Stimulated activated CD4-positive, alpha-beta T cell treated with anti-CD3 and anti-CD28 coated beads, Interleukin-2, amount 100 ng/mL, for 48 hours (primary cell): ENCODE results near the gene TMEM69.
"Not testable (repeated sequence)": the region's sequence is repeated elsewhere in the genome, so short reads cannot be mapped to it uniquely, and the experiment has no call there.

ENCODE experiments used
- DNase-seq, 2 donors: peaks; one replicate each; pipeline ENCODE4 v3.0.0-alpha.2; 2020

TMEM69 gene

DNA sequence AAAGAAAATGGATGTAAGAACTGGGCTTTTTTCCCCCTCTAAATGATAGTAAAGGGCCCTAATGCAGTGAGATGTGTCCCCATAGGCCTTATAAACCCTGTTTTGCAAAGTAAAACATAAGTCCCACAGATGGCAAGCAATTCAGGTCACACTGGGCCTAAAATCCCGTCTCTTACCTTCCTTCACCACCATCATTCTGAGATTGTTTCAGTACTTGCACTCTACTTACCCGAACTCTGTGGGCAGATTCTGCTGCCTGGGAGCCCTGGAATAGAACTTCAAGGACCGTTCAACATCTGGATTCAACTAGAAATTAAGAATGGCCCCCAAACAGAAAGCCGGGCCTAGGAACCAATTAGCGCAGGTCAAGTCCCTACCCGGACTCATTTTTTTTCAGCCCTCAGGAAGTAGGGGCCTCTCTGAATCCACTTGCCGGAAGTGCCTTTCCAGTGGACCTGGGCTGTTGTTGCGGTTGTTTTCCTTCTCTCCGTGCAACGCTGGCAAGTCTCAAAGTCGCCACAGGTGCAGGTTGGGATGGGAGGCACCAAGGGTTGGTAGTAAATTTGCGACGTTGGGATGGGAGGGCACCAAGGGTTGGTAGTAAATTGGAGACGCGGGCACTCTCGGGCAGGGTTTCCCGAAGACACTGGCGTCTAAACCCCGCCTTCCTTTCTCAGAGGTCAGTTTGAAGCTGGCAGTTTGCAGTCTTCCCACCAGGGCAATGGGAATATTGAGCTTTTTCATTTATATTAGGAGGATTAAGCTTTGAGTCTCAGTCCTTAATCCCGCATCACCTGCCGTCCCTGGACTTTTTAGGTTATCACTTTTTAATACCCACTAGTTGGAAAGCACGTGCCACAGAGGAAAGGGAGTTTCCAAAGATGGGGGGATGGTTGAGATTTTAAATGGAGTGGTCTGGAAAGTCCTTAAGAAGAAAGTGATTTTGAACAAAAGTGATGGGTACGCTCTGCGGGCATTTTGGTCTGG is at the start of gene TMEM69:
TMEM69 (plus strand) TSS at position 428 of the 987 bp plus-strand sequence. CDS start 2,888 bp downstream, outside the sequence.
- peak; percentile 73 to 75 for DNase-seq

- DNase-seq: no peak
Measured at GRCh38 chr1:45640293-45640692, 47.7 kb upstream of the TMEM69 start.

DNA sequence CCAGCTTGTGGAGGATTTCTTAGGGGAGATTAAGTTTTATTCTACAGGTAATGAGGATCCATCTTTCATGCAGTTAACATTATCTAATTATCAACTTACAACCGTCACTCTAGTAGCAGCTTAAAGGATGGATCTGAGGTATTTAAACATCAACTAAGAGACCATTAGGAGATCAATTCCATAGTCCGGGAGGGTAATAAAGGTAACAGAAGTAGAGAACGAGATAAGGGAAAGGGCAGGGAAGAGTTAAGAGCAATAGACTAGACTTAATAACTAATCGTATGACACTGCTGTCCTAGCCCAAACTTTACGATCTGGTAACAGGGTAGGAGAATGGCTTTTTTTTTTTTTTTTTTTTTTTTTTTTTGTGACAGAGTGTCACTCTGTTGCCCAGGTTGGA is 44.7 kb upstream of the TMEM69 start:
- no peak for DNase-seq

- no peak for DNase-seq
Measured at GRCh38 chr1:45643978-45644377, 44.0 kb upstream of the TMEM69 start.

GRCh38 chr1:45644661-45645060 is 43.3 kb upstream of the TMEM69 start:
- DNase-seq: no peak

GRCh38 chr1:45647248-45648021 is 40.5 kb upstream of the TMEM69 start:
- no peak for DNase-seq

DNA sequence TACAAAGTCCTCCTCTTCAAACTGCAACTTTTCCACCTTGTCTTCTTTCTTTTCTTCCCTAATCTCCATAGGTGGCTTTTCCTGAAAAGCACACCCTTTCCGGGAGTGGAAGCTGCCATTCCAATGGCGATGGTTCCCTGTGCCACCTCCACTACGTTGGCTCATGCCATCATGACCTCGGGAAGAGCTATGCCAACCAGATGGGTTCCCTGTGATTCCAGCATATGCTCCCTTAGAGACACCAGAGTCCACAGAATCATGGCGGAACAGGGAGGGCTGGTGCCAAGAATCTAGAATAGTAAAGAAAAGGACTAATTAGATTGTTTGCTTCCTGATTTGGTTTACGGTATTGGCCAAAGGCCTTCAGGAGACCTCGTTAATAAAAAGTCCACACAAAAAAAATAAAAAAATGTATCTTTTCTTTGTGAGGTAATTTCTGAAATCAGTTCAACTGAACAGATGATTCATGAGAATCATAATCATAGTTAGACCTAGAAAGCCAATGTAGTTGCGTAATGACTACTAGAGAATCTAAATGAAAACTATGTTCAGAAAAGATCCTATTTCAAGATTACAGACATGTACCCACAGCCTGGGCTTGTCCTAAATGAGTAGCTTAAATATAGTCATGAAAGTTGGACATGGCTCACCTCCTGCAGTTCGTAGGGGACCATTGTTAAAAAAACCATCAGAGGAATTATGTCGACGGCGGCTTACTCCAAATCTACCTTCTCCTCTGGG is 33.3 kb upstream of the TMEM69 start:
- no peak for DNase-seq

DNA sequence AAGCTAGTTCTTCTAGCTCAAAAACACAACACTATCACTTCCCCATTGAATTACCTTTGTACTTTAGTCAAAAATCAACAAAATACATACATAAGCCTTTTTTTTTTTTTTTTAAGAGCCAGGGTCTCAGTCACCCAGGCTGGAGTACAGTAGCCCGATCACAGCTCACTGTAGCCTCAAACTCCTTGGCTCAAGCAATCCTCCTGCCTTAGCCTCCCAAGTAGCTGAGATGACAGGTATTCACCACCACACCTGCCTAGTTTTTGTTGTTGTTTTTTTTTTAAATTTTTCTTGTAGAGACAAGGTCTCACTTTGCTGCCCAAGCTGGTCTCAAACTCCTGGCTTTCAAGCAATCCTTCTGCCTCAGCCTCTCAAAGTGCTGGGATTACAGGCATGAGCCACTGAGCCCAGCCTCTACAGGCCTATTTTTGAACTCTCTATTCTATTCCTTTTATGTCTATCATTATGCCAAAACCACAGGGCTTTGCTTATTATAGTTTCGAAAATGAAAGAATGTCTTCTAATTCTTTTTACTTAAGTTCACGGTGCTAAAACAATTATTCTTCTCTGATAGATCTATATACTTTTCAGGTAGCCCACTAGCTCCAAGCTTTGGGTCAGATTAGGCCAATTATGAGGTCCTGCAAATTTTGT is 31.3 kb upstream of the TMEM69 start:
- DNase-seq: no peak

GRCh38 chr1:45658171-45658570 is 29.8 kb upstream of the TMEM69 start:
- DNase-seq: no peak

DNA sequence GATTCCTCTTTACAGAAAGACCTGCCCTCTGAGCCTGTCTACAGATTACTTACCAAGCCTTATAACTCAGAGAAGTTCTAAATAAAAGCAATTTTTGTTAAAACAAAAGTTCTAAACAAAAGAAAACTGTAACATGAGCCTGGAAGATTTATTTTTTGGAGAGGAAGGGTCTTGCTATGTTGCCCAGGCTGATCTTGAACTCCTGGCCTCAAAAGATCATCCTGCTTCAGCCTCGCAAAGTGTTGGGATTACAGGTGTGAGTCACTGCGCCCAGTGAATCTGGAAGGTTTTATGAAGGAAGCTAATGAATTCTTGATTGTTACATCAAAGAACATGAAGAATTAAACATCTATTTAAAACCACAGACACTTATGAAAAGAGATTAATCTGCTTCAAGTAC is 28.8 kb upstream of the TMEM69 start:
- no peak for DNase-seq

GRCh38 chr1:45660336-45660735 is 27.6 kb upstream of the TMEM69 start:
- DNase-seq: no peak

- DNase-seq: no peak
Measured at GRCh38 chr1:45666836-45667235, 21.1 kb upstream of the TMEM69 start.

GRCh38 chr1:45667321-45668111 is 20.5 kb upstream of the TMEM69 start:
- no peak for DNase-seq

DNA sequence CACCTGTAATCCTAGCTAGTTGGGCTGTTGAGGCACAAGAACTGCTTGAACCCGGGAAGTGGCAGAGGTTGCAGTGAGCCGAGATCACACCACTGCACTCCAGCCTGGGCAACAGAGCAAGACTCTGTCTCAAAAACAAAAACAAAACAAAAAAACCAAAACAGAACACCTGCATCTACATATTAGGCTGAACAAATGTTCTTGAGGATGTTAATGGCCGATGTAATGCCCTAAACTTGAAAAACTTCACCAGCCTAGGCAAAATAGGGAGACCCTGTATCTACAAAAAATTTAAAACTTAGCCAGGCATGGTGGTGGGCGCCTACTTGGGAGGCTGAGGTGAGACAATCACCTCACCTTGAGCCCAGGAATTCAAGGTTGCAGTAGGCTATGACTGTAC is 19.5 kb upstream of the TMEM69 start:
- no peak for DNase-seq

DNA sequence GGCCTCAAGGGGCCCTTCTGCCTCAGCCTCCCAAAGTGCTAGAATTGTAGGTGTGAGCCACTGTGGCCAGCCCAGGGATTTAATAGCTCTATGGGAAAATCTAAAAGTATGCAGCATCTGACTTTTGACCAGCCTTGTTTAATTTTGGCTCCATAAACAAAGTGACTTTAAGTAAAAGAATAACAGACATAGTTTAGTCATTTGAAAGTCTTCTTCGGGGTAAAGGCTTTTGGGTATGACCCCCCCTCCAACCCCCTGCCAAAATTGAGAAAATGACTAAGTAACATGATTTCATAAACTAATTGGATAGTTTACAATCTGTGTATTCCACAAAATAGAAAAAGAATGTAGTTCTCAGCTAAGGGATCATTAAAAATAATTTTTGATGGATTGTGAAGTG is 18.6 kb upstream of the TMEM69 start:
- DNase-seq: no peak

DNA sequence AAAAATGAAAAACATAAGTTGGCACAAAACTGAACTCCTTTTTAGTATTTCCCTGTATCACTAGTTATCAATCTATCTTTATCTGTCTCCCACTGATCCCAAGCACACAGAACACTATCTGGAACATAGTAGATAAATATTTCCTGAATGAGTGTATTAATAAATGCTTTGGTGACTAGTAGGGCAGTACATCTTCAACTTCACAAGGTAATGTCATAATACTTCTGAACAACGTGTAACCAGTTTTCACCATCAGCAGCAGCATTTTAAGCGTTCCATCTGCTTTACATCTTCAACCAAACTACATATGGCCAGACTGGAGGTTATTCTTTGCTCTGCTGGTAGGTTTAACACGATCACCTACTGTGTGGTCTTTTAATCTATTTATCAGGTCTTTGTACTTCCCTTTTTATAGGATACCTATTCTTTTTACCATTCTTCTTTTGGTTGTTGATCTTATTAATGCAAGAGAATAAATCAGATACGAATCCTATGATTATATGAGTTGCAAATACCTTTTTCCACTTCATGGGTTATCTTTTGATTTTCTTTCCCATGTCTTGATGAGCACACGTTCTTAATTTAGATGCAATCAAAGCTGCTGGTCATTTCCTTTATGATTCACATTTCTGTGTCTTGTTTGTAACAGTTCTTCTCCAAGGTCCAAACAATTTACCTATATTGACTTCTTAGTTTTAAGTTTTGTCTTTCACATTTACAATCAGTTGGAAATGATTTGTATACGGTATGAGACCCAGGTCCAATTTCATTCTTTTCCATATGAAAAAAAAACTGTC is 17.9 kb upstream of the TMEM69 start:
- no peak for DNase-seq

GRCh38 chr1:45673956-45674355 is 14.0 kb upstream of the TMEM69 start:
- DNase-seq: no peak

DNA sequence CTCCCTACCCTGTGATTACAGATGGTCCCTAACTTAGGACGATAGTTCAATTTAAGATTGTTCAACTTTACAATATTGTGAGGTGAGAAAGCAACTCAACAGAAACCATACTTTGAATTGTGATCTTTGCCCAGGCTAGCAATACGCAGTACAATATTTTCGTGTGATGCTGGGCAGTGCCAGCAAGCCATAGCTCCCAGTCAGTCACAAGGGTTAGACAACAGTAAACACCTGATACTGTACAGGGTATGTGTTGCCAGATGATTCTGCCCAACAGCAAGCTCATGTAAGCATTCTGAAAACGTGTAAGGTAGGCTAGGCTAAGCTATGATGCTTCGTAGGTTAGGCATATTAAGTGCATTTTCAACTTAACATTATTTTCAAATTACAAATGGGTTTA is 13.5 kb upstream of the TMEM69 start:
- DNase-seq: no peak

DNA sequence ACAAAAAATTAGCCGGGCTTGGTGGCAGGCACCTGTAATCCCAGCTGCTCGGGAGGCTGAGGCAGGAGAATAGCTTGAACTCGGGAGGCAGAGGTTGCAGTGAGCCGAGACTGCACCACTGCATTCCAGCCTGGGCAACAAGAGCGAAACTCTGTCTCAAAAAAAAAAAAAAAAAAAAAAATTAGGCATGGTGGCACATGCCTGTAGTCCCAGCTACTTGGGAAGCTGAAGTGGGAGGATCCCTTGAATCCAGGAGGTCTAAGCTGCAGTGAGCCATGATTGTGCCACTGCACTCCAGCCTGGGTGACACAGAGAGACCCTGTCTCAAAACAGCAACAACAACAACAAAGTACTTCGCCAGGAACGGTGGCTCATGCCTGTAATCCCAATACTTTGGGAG is 11.4 kb upstream of the TMEM69 start:
- not testable (repeated sequence) for DNase-seq

DNA sequence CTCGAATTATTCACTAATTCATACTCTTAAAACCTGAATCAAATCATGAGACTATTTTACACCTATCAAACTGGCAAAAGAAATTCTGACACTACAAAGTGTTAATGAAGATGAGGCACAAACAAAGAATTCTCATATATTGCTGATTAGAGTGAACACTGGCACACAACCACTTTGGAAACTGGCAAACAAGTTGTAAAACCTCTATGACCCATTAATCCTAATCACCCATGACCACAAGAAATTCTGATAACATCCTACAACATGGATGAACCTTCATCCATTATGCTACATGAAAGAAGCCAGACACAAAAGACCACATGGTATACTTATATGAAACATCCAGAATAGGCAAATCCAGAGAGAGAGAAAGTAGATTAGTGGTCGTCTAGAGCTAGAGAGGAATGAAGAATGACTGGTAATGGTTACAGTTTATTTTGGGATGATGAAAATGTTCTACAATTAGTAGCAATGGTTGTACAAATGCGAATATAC is 10.2 kb upstream of the TMEM69 start:
- no peak for DNase-seq

DNA sequence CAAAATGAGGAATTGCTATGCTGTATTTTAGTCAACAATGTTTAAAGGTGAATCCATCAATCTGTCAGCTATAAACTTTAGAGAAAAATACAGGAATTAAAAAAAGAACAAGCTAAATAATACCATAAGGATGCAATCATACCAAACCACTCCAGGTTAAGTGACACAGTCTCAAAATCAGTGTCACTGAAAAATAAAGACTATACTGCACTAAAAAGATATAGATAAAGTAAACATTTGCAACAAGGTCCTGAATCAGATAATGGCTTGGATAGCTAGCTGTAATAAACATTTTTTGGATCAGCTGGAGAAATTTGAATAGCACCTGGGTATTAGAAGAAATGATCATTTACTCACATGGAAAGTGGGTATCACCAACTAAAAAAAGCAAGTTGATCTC is 9.5 kb upstream of the TMEM69 start:
- DNase-seq: no peak
